Liver (tissue), 3 donors: Measurements from ENCODE around the gene MALRD1.

Experiments
- TAF1 ChIP-seq: conservative IDR thresholded peaks from 2 replicates; pipeline ENCODE4 v1.6.1; 2016; ENCODE audit warnings: antibody characterized with exemption, mild to moderate bottlenecking
- TF ChIP-seq, protein P1 (sequence below): fragments of 150-350 bp; IDR thresholded peaks from 2 replicates; pipeline ENCODE4 v1.5.1; 2017; ENCODE audit warnings: improper control_type of control experiment, low read depth, low read length; ENCODE audit not compliant: missing input control
- donor health status: healthy.
- donor health status: healthy.

DNA sequence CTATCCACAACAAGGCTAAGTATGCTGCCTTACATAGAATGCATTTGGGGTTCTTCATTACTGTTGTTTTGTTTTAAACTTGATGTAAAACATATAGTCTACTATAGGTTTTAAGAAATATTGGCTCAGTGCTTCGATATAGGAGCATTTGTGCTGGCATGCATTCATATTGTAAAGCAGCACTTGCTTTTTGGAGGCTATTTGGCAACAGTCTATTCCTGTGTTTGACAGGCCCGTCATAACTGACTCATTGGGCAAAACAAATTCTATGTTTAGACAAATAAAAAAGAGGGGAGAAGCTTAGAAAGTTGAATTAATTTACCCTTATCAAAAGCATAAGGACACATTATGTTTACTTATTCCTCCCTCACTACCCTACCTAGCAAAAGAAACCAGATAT lies 729.2 kb downstream of the MALRD1 start:
- TF ChIP-seq, protein P1, sequence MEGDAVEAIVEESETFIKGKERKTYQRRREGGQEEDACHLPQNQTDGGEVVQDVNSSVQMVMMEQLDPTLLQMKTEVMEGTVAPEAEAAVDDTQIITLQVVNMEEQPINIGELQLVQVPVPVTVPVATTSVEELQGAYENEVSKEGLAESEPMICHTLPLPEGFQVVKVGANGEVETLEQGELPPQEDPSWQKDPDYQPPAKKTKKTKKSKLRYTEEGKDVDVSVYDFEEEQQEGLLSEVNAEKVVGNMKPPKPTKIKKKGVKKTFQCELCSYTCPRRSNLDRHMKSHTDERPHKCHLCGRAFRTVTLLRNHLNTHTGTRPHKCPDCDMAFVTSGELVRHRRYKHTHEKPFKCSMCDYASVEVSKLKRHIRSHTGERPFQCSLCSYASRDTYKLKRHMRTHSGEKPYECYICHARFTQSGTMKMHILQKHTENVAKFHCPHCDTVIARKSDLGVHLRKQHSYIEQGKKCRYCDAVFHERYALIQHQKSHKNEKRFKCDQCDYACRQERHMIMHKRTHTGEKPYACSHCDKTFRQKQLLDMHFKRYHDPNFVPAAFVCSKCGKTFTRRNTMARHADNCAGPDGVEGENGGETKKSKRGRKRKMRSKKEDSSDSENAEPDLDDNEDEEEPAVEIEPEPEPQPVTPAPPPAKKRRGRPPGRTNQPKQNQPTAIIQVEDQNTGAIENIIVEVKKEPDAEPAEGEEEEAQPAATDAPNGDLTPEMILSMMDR = no peak
- no peak for TF ChIP-seq TAF1
